ENCODE measurements around the gene ALPL.

DNA sequence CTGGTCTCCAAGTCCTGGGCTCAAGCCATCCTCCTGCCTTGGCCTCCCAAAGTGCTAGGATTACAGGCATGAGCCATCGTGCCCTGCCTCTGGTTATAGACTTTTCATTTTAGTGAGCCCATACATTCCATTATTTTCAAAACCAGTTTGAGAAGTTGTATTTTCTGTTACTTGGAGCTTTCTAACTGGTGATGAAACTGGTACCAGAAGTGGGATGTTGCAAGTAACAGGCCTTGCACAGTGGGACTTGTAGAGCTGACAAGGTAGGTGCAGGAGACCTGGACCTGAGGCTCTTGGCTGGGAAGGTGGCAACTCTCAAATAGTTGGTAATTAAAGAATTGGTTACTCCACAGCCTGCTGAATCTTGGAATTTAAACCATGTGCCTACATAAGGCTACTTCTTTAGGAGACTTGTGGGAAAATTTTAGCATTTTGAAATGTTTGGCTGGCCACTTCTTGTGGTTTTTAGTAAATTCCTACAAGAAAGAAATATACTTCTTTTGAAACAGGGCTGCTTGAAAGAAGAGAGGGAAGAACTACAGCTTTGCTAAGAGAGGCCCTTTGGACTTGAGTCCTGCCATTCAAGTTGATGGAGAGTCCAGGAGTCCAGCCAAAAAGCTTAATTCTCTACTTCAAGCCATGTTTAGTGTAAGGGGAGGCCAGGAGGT is 9.8 kb upstream of the ALPL start:
- TF ChIP-seq EP300 (IDR thresholded peaks at IDR 0.05) (no peak), POLR2A (IDR thresholded peaks at IDR 0.05) (no peak), POLR2AphosphoS5 (IDR thresholded peaks at IDR 0.05) (no peak)
- TF ChIP-seq, protein P1, sequence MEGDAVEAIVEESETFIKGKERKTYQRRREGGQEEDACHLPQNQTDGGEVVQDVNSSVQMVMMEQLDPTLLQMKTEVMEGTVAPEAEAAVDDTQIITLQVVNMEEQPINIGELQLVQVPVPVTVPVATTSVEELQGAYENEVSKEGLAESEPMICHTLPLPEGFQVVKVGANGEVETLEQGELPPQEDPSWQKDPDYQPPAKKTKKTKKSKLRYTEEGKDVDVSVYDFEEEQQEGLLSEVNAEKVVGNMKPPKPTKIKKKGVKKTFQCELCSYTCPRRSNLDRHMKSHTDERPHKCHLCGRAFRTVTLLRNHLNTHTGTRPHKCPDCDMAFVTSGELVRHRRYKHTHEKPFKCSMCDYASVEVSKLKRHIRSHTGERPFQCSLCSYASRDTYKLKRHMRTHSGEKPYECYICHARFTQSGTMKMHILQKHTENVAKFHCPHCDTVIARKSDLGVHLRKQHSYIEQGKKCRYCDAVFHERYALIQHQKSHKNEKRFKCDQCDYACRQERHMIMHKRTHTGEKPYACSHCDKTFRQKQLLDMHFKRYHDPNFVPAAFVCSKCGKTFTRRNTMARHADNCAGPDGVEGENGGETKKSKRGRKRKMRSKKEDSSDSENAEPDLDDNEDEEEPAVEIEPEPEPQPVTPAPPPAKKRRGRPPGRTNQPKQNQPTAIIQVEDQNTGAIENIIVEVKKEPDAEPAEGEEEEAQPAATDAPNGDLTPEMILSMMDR (IDR thresholded peaks at IDR 0.05), result no peak

Data from upper lobe of left lung (tissue), 4 donors.